Astrocyte of the spinal cord (primary cell): ENCODE results near the gene SLC5A1.
"Not testable (repeated sequence)": the region's sequence is repeated elsewhere in the genome, so short reads cannot be mapped to it uniquely, and the experiment has no call there.

ENCODE experiments used
- DNase-seq: peaks from one replicate; pipeline ENCODE4 v3.0.0; 2011; ENCODE audit warnings: low read depth, low spot score
- H3K4me3 ChIP-seq: 2 replicates; pipeline ENCODE4 v1.5.1; 2011; ENCODE audit warnings: low read depth, mild to moderate bottlenecking, low read length, moderate library complexity
- in situ Hi-C: cut with HindIII; loops from 2 replicates; pipeline ENCODE4 v1.10.0; 2017; ENCODE audit warnings: low sequenced_read_pairs
- TF ChIP-seq, protein P1 (sequence below): IDR thresholded peaks from 2 replicates; pipeline ENCODE4 v1.5.1; 2012; ENCODE audit warnings: low read depth, mild to moderate bottlenecking, low read length, inconsistent platforms

Gene SLC5A1

DNA sequence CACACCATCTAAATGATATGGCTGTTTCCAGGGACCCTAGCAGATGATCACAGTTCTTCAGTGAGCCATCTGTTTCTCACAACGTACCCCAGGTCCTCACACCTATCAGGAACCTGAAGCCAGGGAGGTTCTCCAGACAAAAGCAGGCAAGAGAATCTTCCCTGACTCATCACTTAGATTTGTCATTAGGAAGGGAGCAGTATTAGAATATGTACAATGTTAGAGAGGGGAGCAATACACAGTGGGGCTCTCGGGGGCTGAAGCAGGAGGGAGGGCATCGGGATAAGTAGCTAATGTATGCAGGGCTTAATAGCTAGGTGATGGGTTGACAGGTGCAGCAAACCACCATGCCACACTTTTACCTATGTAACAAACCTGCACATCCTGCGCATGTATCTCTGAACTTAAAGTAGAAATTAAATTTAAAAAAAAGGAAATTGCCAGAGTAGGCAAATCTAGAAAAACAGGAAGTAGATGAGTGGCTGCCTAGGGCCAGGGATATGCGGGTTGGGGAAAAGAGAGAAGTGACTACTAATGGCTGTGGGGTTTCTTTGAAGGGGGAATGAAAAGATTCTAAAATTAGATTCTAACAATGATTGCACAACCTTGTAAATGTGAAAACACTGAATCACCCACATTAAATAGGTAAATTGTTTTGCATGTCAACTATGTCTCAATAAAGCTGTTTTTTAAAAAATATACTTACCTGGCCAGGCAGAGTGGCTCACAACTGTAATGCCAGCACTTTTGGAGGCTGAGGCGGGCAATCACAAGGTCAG, 101.6 kb downstream of the SLC5A1 start:
- no peak overlapping the region for H3K4me3 ChIP-seq
- TF ChIP-seq, protein P1, sequence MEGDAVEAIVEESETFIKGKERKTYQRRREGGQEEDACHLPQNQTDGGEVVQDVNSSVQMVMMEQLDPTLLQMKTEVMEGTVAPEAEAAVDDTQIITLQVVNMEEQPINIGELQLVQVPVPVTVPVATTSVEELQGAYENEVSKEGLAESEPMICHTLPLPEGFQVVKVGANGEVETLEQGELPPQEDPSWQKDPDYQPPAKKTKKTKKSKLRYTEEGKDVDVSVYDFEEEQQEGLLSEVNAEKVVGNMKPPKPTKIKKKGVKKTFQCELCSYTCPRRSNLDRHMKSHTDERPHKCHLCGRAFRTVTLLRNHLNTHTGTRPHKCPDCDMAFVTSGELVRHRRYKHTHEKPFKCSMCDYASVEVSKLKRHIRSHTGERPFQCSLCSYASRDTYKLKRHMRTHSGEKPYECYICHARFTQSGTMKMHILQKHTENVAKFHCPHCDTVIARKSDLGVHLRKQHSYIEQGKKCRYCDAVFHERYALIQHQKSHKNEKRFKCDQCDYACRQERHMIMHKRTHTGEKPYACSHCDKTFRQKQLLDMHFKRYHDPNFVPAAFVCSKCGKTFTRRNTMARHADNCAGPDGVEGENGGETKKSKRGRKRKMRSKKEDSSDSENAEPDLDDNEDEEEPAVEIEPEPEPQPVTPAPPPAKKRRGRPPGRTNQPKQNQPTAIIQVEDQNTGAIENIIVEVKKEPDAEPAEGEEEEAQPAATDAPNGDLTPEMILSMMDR: no peak
- DNase-seq: no peak
- in situ Hi-C loops: no loop called here

DNA sequence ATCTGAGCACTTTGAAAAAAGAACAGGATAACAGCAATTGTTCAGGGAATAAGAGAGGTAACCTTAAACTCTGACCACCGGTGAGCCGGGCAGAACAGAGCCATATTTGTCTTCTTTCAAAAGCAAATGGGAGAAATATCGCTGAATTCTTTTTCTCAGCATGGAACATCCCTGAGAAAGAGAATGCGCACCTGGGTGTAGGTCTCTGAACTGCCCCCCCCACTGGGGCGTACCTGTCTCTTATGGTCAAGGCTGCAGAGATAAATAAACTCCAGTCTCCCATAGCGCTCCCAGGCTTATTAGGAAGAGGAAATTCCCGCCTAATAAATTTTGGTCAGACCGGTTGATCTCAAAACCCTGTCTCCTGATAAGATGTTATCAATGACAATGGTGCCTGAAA, 104.1 kb downstream of the SLC5A1 start:
- DNase-seq, in situ Hi-C loops, H3K4me3 ChIP-seq: not testable (repeated sequence)

DNA sequence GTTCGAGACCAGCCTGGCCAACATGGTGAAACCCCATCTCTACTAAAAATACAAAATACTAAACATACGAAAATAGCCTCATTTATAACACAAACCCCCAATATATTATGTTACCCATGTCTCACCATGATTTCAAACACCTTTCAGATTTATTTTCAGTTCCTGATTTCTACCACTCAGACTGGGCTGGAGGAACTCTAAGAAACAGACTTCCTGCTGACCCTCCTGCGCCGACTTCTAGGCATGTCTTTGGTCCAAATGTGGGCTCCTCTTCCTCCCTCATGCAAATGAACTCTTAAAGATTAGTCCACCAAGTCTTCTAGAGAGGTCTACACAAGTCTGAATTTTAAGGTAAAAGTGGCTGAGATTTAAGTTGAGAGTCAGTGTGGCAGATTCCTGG, 105.3 kb downstream of the SLC5A1 start:
- H3K4me3 ChIP-seq, in situ Hi-C loops, DNase-seq: not testable (repeated sequence)

DNA sequence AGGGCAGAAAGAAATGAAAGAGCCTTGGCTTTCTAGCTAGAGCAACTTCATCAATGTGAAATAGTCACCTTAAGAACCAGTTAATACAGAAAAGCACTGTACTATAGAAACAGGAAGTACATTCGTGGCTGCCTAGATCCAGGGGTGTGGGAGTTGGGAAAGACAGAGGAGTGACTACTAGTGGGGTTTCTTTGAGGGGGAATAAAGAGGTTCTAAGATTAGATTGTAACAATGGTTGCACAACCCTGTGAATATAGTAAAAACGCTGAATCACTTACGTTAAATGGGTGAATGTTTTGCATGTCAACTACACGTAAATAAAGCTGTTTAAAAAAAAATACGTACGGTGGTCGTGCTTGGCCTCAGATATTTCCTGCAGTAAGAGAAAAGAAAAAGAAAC, 107.6 kb downstream of the SLC5A1 start:
- DNase-seq, H3K4me3 ChIP-seq, in situ Hi-C loops: not testable (repeated sequence)

DNA sequence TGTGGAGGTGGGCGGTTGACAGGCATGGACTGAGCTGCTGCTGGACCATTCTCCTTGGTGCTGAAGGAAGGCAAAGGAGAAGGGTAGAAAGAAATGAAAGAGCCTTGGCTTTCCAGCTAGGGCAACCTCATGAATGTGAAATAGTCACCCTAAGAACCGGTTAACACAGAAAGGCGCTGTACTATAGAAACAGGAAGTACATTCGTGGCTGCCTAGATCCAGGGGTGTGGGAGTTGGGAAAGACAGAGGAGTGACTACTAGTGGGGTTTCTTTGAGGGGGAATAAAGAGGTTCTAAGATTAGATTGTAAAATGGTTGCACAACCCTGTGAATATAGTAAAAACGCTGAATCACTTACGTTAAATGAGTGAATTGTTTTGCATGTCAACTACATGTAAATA, 108.6 kb downstream of the SLC5A1 start:
- DNase-seq, H3K4me3 ChIP-seq, in situ Hi-C loops: not testable (repeated sequence)

DNA sequence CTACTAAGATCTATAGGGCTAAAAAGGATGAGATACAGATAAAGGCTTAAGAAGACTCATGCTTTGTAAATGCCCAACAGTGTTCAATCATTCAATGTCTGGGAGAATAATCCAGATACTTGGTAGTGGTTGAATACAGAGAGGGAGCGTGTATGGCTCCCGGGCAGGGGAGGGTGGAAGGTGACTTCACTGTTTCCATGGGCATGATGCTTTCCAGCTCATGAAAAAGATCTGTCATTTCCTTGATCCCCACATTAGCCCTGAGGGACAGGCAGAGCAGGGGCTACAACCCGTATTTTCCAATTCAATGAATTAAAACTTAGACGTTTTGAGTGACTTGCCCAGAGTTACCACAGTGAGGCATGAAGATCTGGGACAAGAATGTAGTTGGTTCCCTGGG, 111.7 kb downstream of the SLC5A1 start:
- H3K4me3 ChIP-seq, in situ Hi-C loops, DNase-seq: not testable (repeated sequence)

DNA sequence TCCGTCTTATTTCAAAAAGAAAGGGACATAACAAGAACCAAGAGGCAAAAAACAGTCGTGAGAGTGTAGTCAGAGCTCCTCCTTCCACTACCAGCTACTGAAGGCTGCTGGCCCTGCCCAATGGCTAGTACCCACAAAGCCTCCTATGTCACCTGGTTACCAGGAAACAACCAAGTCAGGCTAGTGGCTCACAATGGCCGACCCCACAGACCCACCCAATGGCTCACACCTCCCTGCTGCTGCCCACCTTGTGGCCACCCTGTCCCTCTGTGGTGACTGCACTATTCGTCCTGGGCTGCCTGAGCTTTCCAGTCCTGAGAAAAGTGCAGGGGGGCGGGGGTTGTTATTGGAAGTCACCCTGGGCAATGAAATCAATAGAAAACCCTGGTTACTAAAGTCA, 114.6 kb downstream of the SLC5A1 start:
- H3K4me3 ChIP-seq, in situ Hi-C loops, DNase-seq: not testable (repeated sequence)

DNA sequence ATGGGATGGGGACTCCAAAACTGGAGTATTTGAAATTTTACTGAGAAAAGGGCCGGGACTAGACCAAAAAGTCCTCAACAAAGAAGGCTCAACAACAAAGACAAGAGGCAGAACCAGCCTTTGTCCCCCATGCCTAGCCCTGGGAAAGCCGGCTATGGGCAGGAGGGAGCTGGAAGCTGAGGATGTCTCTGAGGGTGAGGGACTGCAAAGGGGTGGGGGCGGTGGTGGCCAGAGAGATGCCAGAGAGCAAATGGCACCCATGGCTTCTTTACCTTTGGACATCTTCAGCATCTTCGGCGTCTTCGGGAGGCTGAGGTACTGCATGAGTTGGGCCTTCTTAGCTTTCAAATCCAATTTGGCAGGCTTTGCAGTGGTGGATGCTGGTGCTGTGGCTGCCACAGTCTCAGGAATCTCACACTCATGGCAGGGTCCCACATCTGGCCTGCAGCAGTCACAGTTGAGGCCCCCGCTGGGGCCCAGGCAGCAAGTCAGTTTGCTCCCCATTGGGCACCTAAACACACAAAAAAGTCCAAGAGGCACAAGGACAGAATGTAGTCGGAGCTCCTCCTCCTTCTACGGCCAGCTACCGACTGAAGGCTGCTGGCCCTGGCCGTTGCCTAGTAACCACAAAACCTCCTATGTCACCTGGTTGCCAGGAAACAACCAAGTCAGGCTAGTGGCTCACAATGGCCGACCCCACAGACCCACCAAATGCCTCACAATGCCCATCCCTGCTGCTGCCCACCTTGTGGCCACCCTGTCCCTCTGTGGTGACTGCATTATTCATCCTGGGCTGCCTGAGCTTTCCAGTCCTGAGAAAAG, 115.9 kb downstream of the SLC5A1 start, which contains the start of gene C22orf42:
C22orf42 (minus strand) TSS at position 592 of the 822 bp plus-strand sequence; CDS start at position 504, 88 bp downstream.
- no peak for DNase-seq
- TF ChIP-seq, protein P1: no peak
- in situ Hi-C loops: no loop called here
- H3K4me3 ChIP-seq: no peak within 1 kb of the TSS

DNA sequence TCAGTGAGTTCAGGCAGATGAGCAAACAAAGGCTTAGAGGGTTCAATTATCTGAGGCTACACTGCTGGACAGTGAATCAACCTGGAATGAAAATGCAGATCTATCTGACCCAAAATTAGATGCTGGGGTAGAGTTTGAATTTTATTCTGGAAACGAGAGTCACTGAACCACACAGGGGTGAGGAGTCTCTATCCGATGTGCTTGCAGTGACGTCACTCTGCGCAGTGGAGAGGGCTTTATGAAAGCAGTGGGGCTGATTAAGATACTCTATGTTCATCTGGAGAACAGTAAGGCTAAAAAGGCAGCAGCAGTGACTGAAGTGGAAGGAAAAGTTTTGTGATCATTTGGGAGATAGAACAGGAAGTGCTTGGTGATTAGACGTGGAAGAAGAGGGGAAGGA, 117.3 kb downstream of the SLC5A1 start:
- H3K4me3 ChIP-seq, DNase-seq, in situ Hi-C loops: not testable (repeated sequence)
